Testis (tissue), 2 donors: ENCODE results near the gene CADM1.

Source experiments
- POLR2A ChIP-seq: fragments of 450-650 bp; IDR thresholded peaks from one replicate; pipeline ENCODE4 v1.6.1; 2017; ENCODE audit warnings: antibody characterized with exemption, mild to moderate bottlenecking, moderate library complexity
- TF ChIP-seq, protein P1 (sequence below), 3 experiments: fragments of 450-650 bp in 2 of 3; fragments of 200-600 bp in 1 of 3; sonication (generic) in 1 of 3; IDR thresholded peaks; one replicate each; pipeline ENCODE4 v1.5.1; 2016 to 2019; ENCODE audit warnings: antibody characterized with exemption in 3 of 3, mild to moderate bottlenecking in 2 of 3, moderate library complexity in 1 of 3

DNA sequence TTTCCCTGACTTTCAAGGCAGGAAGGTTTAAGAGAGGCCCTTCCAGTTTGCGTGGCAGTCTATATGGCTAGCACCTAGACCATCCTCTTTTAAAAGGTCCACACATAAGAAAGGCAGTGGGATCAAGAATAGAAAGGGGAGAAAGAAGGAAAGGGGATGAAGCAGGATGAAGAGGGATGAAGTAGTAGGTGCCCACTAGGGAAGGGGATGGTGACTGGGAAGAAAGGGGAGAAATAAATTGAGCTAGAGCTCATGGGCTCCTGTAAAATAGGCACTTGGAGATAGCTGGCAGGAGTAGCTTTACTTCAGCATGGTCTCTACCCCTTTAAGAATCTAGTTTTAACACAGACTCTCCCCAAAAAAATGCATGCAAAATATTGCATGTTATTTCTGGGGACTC, 41.5 kb downstream of the CADM1 start:
- TF ChIP-seq, protein P1, sequence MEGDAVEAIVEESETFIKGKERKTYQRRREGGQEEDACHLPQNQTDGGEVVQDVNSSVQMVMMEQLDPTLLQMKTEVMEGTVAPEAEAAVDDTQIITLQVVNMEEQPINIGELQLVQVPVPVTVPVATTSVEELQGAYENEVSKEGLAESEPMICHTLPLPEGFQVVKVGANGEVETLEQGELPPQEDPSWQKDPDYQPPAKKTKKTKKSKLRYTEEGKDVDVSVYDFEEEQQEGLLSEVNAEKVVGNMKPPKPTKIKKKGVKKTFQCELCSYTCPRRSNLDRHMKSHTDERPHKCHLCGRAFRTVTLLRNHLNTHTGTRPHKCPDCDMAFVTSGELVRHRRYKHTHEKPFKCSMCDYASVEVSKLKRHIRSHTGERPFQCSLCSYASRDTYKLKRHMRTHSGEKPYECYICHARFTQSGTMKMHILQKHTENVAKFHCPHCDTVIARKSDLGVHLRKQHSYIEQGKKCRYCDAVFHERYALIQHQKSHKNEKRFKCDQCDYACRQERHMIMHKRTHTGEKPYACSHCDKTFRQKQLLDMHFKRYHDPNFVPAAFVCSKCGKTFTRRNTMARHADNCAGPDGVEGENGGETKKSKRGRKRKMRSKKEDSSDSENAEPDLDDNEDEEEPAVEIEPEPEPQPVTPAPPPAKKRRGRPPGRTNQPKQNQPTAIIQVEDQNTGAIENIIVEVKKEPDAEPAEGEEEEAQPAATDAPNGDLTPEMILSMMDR (IDR thresholded peaks at IDR 0.05): no peak
- no peak for TF ChIP-seq POLR2A
